ENCODE data around the gene GAGE12G. TPM values are rescaled to one million over a fixed set of nuclear protein-coding genes. Genes with fewer than 3 reads are reported as not detected.
"Not testable (repeated sequence)": the region's sequence is repeated elsewhere in the genome, so short reads cannot be mapped to it uniquely, and the experiment has no call there.

The GAGE12G gene
- total RNA-seq, 1 experiment from 2014 or later, result not detected

DNA sequence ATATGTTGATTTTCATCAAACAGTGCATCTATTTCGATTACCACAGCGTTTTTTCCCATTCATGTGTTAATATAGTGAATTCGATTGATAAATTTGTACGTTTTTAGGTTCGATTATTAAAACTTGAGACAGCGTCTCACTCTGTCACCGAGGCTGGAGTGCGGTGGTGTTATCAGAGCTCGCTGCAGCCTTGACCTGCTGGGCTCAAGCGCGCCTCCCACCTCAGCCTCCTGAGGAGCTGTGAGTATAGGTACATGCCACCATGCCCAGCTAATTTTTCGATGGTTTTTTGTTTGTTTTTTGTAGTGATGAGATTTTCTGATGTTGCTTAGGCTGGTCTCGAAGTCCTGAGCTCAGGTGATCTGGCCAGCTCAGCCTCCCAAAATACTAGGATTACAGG lies 1.0 kb upstream of the GAGE12G start:
- H3K9ac ChIP-seq (ENCODE audit: extremely low read depth, insufficient read length, low read length), result not testable (repeated sequence)

DNA sequence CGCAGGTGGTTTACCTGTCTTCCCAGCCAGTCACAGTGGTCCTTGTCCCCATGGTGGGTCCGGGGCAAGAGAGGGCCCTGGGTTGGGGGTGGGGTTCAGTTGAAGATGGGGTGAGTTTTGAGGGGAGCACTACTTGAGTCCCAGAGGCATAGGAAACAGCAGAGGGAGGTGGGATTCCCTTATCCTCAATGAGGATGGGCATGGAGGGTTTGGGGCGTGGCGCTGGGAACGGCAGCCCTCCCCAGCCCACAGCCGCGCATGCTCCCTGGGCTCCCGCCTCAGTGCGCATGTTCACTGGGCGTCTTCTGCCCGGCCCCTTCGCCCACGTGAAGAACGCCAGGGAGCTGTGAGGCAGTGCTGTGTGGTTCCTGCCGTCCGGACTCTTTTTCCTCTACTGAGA lies 9.4 kb downstream of the GAGE12G start, which contains the start of gene GAGE12H:
GAGE12H (plus strand) TSS at position 301 of the 400 bp plus-strand sequence. CDS start 1,155 bp downstream, outside the sequence.
- H3K23me2 ChIP-seq (ENCODE audit: insufficient read length, low read depth, low read length, poor library complexity, severe bottlenecking); H3K4me1 Mint-ChIP-seq: not testable (repeated sequence)
- no CpG with 5 or more reads among the region's 16 CpGs for WGBS (ENCODE audit: extremely low coverage, insufficient read length, low lambda C conversion rate)

More for the DNA sequence above, 1.0 kb upstream of the GAGE12G start:
- not testable (repeated sequence) for H4K5ac ChIP-seq (ENCODE audit: insufficient read length, low read depth, low read length); H2AK5ac ChIP-seq (ENCODE audit: insufficient read length, low read length); H2BK5ac ChIP-seq (ENCODE audit: insufficient read length, low read length); H2BK20ac ChIP-seq (ENCODE audit: low read depth, low read length, poor library complexity, severe bottlenecking); H3K27me3 Mint-ChIP-seq (ENCODE audit: low read depth); H3K27me3 ChIP-seq (ENCODE audit: insufficient read depth, low read length); H4K20me1 ChIP-seq (ENCODE audit: control insufficient read depth, insufficient read depth, insufficient read length); H4K8ac ChIP-seq (replicated peaks; ENCODE audit: insufficient read length, low read depth, low read length); H3K27ac ChIP-seq (ENCODE audit: insufficient read length, low read depth, low read length); H3K79me2 ChIP-seq (ENCODE audit: insufficient read depth, low read length); H3K9me3 ChIP-seq (ENCODE audit: control insufficient read depth, low read depth, low read length); H3K56ac ChIP-seq (ENCODE audit: insufficient read length, low read depth, low read length); H3K23ac ChIP-seq (ENCODE audit: insufficient read length, low read depth, low read length); H3K4me1 Mint-ChIP-seq; H2BK15ac ChIP-seq (ENCODE audit: low read depth, low read length); H3K27ac Mint-ChIP-seq; H3K9me3 Mint-ChIP-seq; H3K4me3 Mint-ChIP-seq; H3T11ph ChIP-seq (ENCODE audit: low read length); H2BK120ac ChIP-seq (ENCODE audit: low read depth, low read length, poor library complexity, severe bottlenecking); H3K23me2 ChIP-seq (ENCODE audit: insufficient read length, low read depth, low read length, poor library complexity, severe bottlenecking); H2BK12ac ChIP-seq (ENCODE audit: insufficient read length, low read depth, low read length); DNase-seq; H3K4me1 ChIP-seq (ENCODE audit: insufficient read depth, low read length); H4K91ac ChIP-seq (ENCODE audit: insufficient read length, low read depth, low read length); H3K14ac ChIP-seq (ENCODE audit: insufficient read depth, low read length); H2AFZ ChIP-seq (ENCODE audit: low read length); H3K4ac ChIP-seq (ENCODE audit: low read depth, low read length); H3K18ac ChIP-seq (ENCODE audit: insufficient read length, low read depth, low read length); H3K79me1 ChIP-seq (ENCODE audit: insufficient read depth, low read depth, low read length, poor library complexity, severe bottlenecking); H3K36me3 Mint-ChIP-seq (ENCODE audit: insufficient read depth in 1 of 3, low read depth in 3 of 3); H3K4me2 ChIP-seq (ENCODE audit: insufficient read depth, insufficient read length, low read length)
- no CpG with 5 or more reads among the region's 13 CpGs for WGBS (ENCODE audit: extremely low coverage, insufficient read length, low lambda C conversion rate)

More for the DNA sequence above, 9.4 kb downstream of the GAGE12G start, which contains the start of gene GAGE12H:
- not testable (repeated sequence) for H4K8ac ChIP-seq (replicated peaks; ENCODE audit: insufficient read length, low read depth, low read length); H3K27ac ChIP-seq (ENCODE audit: insufficient read length, low read depth, low read length); H3K79me2 ChIP-seq (ENCODE audit: insufficient read depth, low read length); H2AFZ ChIP-seq (ENCODE audit: low read length); H2BK120ac ChIP-seq (ENCODE audit: low read depth, low read length, poor library complexity, severe bottlenecking); H3K4me3 Mint-ChIP-seq; H3K23ac ChIP-seq (ENCODE audit: insufficient read length, low read depth, low read length); H3K9ac ChIP-seq (ENCODE audit: extremely low read depth, insufficient read length, low read length); H2BK5ac ChIP-seq (ENCODE audit: insufficient read length, low read length); H3K4me1 ChIP-seq (ENCODE audit: insufficient read depth, low read length); H3K4me2 ChIP-seq (ENCODE audit: insufficient read depth, insufficient read length, low read length); H4K20me1 ChIP-seq (ENCODE audit: control insufficient read depth, insufficient read depth, insufficient read length); H2AK5ac ChIP-seq (ENCODE audit: insufficient read length, low read length); H3K56ac ChIP-seq (ENCODE audit: insufficient read length, low read depth, low read length); H3T11ph ChIP-seq (ENCODE audit: low read length); H4K91ac ChIP-seq (ENCODE audit: insufficient read length, low read depth, low read length); H2BK20ac ChIP-seq (ENCODE audit: low read depth, low read length, poor library complexity, severe bottlenecking); H3K27ac Mint-ChIP-seq; H3K18ac ChIP-seq (ENCODE audit: insufficient read length, low read depth, low read length); H2BK15ac ChIP-seq (ENCODE audit: low read depth, low read length); H3K79me1 ChIP-seq (ENCODE audit: insufficient read depth, low read depth, low read length, poor library complexity, severe bottlenecking); H3K14ac ChIP-seq (ENCODE audit: insufficient read depth, low read length); H3K9me3 Mint-ChIP-seq; H3K36me3 Mint-ChIP-seq (ENCODE audit: insufficient read depth in 1 of 3, low read depth in 3 of 3); H3K4ac ChIP-seq (ENCODE audit: low read depth, low read length); H3K27me3 Mint-ChIP-seq (ENCODE audit: low read depth); DNase-seq; H4K5ac ChIP-seq (ENCODE audit: insufficient read length, low read depth, low read length); H3K27me3 ChIP-seq (ENCODE audit: insufficient read depth, low read length); H3K9me3 ChIP-seq (ENCODE audit: control insufficient read depth, low read depth, low read length); H2BK12ac ChIP-seq (ENCODE audit: insufficient read length, low read depth, low read length)

Measured in H9 (cell line).